OCI-LY3 (cell line): ENCODE results near the gene TUBA3D.
"Not testable (repeated sequence)": the region's sequence is repeated elsewhere in the genome, so short reads cannot be mapped to it uniquely, and the experiment has no call there.

Experiments
- EZH2phosphoT487 ChIP-seq: fragments of 200-600 bp; shearing (Covaris generic); IDR thresholded peaks from 2 replicates; pipeline ENCODE4 v1.6.1; 2018; ENCODE audit warnings: antibody characterized with exemption, mixed run types, low read depth
- TF ChIP-seq, protein P1 (sequence below): fragments of 200-600, 300-600 bp; sonication (generic); IDR thresholded peaks from 2 replicates; pipeline ENCODE4 v1.5.1; 2014; ENCODE audit warnings: antibody characterized with exemption, low read length, low read depth

DNA sequence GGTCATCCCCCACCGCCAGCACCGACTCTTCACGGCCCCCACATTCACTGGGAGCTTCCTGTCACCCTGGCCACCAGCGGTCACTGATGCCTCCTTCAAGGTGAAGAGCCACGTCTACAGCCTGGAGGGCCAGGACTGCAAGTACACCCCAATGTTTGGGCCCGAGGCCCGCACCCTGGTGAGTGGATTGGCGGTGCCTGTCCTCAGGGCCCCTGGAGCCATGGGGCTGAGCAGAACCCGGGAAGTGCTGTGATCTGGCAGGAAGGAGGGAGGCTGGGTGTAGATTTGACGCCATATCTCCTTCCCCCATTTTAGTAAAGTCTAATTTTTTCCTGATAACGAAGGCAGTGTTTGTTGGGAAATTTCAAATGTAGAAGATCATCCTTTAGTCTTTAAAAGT is 42.6 kb downstream of the TUBA3D start:
- TF ChIP-seq, protein P1, sequence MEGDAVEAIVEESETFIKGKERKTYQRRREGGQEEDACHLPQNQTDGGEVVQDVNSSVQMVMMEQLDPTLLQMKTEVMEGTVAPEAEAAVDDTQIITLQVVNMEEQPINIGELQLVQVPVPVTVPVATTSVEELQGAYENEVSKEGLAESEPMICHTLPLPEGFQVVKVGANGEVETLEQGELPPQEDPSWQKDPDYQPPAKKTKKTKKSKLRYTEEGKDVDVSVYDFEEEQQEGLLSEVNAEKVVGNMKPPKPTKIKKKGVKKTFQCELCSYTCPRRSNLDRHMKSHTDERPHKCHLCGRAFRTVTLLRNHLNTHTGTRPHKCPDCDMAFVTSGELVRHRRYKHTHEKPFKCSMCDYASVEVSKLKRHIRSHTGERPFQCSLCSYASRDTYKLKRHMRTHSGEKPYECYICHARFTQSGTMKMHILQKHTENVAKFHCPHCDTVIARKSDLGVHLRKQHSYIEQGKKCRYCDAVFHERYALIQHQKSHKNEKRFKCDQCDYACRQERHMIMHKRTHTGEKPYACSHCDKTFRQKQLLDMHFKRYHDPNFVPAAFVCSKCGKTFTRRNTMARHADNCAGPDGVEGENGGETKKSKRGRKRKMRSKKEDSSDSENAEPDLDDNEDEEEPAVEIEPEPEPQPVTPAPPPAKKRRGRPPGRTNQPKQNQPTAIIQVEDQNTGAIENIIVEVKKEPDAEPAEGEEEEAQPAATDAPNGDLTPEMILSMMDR: not testable (repeated sequence)
- not testable (repeated sequence) for TF ChIP-seq EZH2phosphoT487
